Measurements from ENCODE around the gene GSK3B. TPM values are rescaled to one million over a fixed set of nuclear protein-coding genes. Genes with fewer than 3 reads are reported as not detected.

GSK3B gene
- total RNA-seq, 1 experiment from 2014 or later = 50.0 TPM

- no peaks in the 10 kb centered on the region for H3K9me2 ChIP-seq (ENCODE audit: insufficient read depth)
- DNase-seq (ENCODE audit: low read depth, low spot score) (no peak), ATAC-seq (no peak)
- no peak overlapping the region for H3K4me2 ChIP-seq (ENCODE audit: low read length)
- H3K79me2 ChIP-seq (ENCODE audit: insufficient read depth, low read length) = peaks cover 4% of the 10 kb centered on the region; the same call in 1 of the 2 replicates
- TF ChIP-seq ZBTB33 (IDR thresholded peaks at IDR 0.05; ENCODE audit: extremely low read depth, insufficient replicate concordance, low read length) (no peak), RAD21 (IDR thresholded peaks at IDR 0.05; ENCODE audit: low read depth) (no peak), EGR1 (IDR thresholded peaks at IDR 0.05; ENCODE audit: low read depth) (no peak), CBX3 (IDR thresholded peaks at IDR 0.05; ENCODE audit: low read depth) (no peak), REST (IDR thresholded peaks at IDR 0.05; ENCODE audit: low read depth) (no peak), SIN3A (IDR thresholded peaks at IDR 0.05; ENCODE audit: low read depth) (no peak), EZH2 (IDR thresholded peaks at IDR 0.05) (no peak), SP1 (IDR thresholded peaks at IDR 0.05; ENCODE audit: low read depth) (no peak), ATF3 (IDR thresholded peaks at IDR 0.05) (no peak), TCF7L2 (IDR thresholded peaks at IDR 0.05; ENCODE audit: borderline replicate concordance, extremely low read depth, insufficient read depth, insufficient read length) (no peak), CEBPB (IDR thresholded peaks at IDR 0.05; ENCODE audit: low read depth) (no peak), ZFX (IDR thresholded peaks at IDR 0.05) (no peak), POLR2AphosphoS5 (IDR thresholded peaks at IDR 0.05; ENCODE audit: low read depth, low read length) (no peak), FOSL1 (IDR thresholded peaks at IDR 0.05; ENCODE audit: low read depth) (no peak), EZH2phosphoT487 (IDR thresholded peaks at IDR 0.05; ENCODE audit: borderline replicate concordance) (no peak), POLR2A (IDR thresholded peaks at IDR 0.05; ENCODE audit: borderline replicate concordance, extremely low read depth, insufficient read depth, insufficient read length) (no peak), MAX (IDR thresholded peaks at IDR 0.05) (no peak)
- intact Hi-C loops (cut with micrococcal nuclease) = no loop called here
- H3K4me1 ChIP-seq (ENCODE audit: control insufficient read depth in 1 of 2, insufficient read depth in 2 of 2, low read length in 2 of 2) = no peaks in the 10 kb centered on the region
- CTCF ChIA-PET = no interaction called here
- H3K4me3 ChIP-seq (replicated peaks in 1 of 2; ENCODE audit: low read depth in 1 of 2, low read length in 2 of 2) = no peak overlapping the region
- H3K27me3 ChIP-seq (ENCODE audit: insufficient read depth, low read length) = no peaks in the 10 kb centered on the region
- H4K20me1 ChIP-seq (ENCODE audit: insufficient read depth) = no peaks in the 10 kb centered on the region
- RAD21 ChIA-PET (ENCODE audit: low non-redundant PET in 1 of 2, low total read pairs in 2 of 2, uncharacterized antibody in 2 of 2, unreplicated experiment in 2 of 2) = no interaction called here
- POLR2A ChIA-PET = no interaction called here
- no peaks in the 10 kb centered on the region for H3K36me3 ChIP-seq (ENCODE audit: control insufficient read depth in 1 of 2, insufficient read depth in 2 of 2, low read length in 2 of 2)
- no TSS peak for BruUV-seq (replicated peaks)
- H3K9ac ChIP-seq (ENCODE audit: low read length) = no peak overlapping the region
- H3K9me3 ChIP-seq (ENCODE audit: control insufficient read depth in 1 of 2, insufficient read depth in 1 of 2, low read depth in 1 of 2, low read length in 2 of 2) = no peaks in the 10 kb centered on the region
- no peak overlapping the region for H2AFZ ChIP-seq (ENCODE audit: low read depth, low read length, poor library complexity, severe bottlenecking)
- H3K27ac ChIP-seq (ENCODE audit: low read depth, low read length) = no peak overlapping the region
These were observed 268.4 kb downstream of the GSK3B start for GRCh38 chr3:119825820-119826219.

All from HCT116 (cell line).